Measurements from ENCODE around the gene GSKIP. TPM values are rescaled to one million over a fixed set of nuclear protein-coding genes. Genes with fewer than 3 reads are reported as not detected.
A peak's percentile ranks its signal among the peaks of the same experiment; 100 is the strongest.

The GSKIP gene
- total RNA-seq, 1 experiment from 2014 or later, result 48.9 TPM

DNA sequence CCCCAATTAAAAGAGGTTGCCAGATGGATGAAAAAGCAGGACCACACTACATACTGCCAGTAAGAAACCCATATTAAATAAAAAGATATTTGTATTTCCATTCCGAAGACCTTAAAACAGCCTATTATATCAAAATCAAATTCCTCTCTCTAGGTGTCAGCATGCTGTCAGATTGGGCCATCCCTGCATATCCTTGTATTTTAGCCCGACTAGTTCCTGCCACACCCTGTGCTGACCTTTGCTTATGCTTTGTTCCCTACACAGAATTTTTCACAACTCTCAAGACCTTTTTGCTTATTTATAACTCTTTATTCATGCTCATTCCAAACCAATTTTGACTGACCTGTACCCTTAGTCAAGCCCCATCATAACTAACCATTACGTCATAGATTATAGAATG lies 12.8 kb downstream of the GSKIP start:
- DNase-seq (ENCODE audit: low read depth), result no peak

DNA sequence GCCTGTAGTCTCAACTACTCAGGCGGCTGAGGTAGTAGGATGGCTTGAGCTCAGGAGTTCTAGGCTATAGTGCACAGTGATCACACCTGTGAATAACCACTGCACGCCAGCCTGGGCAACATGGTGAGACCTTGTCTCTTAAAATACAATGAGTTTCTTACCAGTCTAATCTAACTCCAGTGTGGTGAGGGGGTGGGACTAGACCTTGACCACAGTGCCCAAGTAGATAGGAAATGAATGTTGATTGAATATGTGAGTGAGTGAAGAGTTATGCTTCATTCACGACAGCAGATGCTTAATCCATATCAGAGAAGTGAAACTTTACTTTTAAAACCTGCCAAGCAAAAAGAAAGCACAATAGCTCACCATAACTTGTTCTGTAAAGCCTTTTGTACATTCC lies 17.4 kb downstream of the GSKIP start:
- DNase-seq (ENCODE audit: low read depth), result no peak

DNA sequence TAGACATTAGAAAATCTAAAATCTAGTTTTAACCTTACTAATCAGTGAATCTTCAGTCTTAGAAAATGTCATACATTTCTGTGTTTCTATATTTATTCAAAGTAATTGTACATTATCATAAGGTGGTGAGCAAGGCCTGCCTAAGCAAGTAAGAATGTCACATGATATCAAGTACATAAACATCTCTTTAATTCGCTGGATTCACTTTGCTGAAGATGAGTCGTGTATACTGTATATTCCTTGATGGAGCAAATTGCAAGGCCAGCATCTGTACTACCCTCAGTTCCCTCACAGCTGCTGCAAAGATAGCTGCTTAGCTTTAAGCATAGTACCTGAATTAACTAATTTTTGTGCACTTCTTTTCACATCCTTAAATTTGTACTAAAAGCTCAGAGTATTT lies 20.1 kb downstream of the GSKIP start:
- no peak for DNase-seq (ENCODE audit: low read depth)

DNA sequence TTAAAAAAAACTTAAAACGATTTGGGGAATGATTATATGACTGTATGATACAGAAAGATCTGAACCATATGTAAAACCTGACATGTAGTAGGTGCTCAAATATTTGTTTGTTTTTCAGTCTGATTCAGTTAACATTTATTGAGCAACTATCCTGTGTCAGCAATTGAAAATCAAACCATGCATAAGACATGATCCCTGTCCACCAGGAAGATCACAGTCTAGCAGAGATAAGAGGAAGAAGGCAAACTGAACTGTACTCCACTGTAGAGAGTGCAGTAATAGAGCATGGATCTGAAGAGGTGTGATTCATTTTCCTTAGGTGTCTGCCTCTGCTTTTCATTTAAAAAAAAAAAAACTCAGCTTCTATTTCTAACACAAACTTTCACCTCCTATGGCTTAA lies 20.7 kb downstream of the GSKIP start:
- DNase-seq (ENCODE audit: low read depth), result no peak

DNA sequence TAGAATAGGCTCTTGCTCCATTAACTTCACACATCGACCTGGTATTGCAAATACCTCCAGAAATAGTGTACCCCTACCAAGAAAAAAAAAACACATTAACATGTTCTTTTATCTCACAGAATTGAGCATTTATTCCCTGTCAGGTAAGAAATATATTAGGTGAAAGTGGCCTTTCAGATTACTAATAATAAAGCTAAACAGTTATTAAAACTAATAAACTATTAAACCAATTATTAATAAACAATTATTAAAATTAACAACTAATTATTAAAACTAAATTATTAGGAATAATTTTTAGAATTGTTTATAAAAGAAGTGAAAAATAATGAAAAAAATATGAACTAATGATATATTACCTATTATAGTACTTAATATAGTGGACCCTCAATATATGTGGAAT lies 21.4 kb downstream of the GSKIP start:
- DNase-seq (ENCODE audit: low read depth), result no peak

DNA sequence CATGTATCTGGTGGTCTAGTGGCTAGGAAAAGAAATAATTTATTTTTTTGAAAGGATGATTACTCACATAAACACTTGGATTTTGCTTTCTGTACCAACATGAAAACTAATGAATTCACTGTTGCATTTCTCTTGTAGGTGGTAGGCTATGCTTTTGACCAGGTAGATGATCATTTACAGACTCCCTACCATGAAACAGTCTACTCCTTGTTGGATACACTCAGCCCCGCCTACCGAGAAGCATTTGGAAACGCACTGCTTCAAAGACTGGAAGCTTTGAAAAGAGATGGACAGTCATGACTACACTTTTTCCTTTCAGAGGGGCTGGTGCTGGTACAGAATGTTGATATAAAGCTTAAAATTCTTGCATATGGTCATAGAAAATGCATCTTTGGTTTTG lies 22.1 kb downstream of the GSKIP start:
- no peak for DNase-seq (ENCODE audit: low read depth)

DNA sequence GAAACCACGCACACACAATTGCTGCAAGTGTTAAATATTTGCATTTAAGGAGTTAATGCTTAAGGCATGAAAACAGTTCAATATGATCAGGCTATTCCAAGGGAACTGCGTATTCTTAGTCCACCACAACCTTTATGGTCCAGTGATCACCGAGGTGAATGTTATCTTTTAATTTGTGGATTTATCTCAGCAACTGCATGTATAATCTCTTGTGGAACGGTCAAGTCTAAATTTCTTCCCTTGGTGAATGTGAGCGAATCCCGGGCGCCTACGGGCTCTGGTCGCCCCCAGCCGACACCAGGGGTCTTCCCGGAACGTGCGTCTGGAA lies 27.6 kb downstream of the GSKIP start:
- no peak for DNase-seq (ENCODE audit: low read depth)

DNA sequence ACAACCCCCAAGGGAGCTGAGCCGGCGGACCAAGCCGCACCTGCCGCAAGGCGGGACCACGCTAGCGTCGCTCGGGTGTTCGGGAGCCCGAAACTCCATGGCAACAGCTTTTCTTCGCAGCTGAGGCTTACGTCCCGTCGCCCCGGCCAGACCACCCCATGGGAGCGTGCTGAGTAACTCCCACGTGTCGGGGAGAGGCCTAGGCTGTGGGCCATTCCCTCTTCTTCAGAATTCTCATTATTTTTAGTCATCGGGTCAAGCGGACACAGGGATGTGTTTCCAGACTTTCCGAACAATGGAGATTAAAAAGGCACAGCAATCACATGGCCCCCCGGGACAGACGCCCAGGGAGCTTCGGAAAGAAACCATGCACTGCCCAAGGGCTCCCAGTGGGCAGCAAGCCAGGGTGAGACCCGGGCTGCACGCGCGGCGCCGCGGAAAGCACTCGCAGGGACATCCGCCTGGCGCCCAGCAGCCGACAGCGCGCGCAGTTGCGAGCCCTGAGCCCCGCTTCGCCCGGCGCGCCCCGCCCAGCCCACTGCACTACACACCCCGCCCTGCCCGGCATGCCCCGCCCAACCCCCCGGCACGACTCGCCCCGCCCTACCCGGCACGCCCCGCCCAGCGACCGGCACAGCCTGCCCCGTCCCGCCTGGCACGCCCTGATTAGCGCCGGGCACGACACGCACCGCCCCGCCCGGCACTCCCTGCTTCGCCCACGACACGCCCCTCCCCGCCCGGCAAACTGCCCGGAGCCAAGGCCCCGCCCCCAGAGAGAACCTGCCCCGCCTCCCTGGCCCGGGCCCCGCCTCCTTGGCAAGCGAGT lies 28.2 kb downstream of the GSKIP start:
- peak; percentile 89 for DNase-seq (ENCODE audit: low read depth)

DNA sequence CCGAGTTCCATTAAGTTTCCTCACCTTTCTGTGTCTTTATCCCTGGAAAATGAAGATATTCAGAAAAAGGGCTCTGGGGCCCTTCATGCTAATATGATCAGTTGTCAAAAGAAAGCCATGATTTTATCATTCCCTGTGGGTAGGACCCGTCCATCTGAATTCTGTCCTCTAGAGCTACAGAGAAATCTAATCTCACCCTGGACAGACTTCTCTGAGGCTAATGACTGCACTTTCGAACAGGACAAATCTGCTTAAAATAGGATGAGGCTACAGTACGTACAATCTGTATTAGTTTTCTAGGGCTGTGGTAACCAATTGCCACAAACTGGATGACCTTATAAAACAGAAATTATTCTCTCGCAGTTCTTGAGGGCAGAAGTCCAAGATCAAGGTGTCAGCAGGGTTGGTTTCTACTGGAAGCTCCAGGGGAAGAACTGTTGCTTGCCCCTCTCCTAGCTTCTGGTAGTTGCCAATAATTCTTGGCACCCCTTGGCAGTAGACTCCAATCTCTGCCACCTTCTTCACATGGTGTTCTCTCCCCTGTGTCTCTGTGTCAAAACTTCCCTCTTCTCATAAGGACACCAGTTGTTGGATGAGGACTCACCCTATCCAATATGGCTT lies 29.9 kb downstream of the GSKIP start:
- no peak for DNase-seq (ENCODE audit: low read depth)

DNA sequence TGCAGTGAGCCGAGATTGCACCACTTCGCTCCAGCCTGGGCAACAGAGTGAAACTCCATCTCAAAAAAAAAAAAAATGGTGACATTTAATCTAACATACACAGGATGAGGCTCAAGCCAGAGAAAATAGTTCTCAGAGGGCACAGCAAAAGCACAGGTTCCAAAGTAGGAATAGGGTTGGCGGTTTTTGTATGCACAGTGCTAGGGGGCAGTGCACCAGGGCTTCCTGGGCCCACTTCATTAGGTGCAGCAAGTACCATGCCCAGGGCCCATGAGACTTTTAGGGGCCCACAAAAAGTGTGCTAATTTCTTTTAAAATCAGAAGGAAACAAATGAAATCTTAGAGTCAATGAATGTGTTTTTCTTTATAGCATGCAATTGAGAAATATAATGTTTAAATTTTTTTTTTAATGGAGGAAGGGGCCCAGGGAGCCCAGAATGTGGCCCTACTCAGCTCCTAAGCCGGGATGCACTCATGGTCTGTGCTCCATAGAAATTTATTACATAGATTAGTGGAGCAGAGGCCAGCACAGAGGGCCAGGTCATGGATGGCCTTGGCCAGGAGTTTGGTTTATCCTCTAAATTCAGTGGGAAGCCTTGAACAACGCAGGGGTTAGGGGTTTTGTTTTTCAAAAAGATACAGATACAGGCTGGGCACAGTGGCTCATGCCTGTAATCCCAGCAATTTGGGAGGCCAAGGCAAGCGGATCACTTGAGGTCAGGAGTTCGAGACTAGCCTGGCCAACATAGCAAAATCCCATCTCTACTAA lies 30.9 kb downstream of the GSKIP start:
- no peak for DNase-seq (ENCODE audit: low read depth)

DNA sequence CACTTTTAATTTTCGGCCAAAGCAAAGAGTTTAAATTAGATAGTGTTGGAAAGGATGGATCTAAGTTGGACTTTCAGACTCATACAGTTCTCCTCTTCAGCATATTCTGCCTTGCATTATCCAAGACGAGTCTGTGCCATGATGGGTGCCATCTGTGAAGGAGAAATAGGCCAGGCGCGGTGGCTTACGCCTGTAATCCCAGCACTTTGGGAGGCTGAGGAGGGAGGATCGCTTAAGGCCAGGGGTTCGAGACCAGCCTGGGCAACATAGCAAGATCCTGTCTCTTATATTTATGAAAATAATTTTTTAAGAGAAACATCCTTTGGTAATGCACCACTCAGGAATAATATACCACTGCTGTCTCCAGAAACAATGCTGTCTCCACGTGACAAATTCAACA lies 35.1 kb downstream of the GSKIP start:
- DNase-seq (ENCODE audit: low read depth), result no peak

DNA sequence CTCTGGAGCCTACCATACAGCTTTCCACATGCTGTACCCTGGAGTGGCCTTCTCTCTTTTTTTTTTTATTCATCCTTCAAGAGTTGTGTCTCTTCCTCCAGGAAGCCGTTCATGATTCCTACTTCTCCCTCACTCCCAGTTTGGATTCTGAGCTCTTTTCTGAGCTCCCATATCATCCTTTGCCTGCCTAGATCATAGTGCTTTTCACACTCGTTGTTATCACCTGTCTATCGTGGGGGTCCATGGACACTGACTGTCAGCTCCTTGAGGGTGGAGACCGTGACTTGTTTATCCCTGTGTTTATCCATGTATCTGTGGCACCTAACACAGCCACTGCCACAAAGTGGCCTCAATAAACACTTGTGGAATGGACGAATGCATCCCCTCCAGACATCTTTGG lies 35.6 kb downstream of the GSKIP start:
- DNase-seq (ENCODE audit: low read depth), result no peak

DNA sequence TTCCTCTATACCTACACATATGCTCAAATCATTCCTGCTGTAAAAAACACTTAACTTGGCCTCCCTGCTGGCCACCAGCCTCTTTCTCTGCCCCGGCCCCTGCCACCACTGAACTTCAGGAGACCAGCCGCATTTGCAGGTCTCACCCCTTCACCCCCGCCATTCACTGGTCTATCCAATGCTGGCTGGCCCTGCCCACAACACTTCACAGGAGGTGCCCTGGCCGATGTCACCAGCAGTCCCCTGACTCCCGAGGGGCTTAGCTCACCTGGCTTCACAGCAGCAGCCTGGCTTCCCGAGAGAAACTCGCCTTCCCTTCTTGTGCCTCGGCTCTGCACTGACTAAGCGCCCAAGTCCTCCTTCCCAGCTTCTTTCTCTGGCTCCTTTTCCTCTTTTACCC lies 36.1 kb downstream of the GSKIP start:
- no peak for DNase-seq (ENCODE audit: low read depth)

DNA sequence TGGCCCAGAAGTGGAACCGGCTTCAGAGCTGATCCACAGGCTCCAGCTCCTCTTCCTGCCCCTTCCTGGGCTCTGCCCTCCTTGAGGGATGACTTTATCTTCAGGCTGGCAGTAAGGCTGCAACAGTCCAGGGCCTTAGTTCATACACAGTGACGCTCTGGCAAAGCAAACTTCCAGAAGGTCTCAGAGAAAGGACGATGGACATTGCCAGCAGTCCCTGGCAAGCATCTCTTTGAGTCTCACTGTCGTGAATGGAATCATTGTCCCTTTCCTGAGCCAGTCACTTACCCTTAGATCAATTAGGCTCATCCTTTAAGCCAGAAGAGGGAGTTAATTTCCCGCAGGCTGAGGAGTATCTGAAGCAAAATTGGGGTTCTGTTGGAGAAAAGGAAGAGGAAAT lies 37.2 kb downstream of the GSKIP start:
- no peak for DNase-seq (ENCODE audit: low read depth)

DNA sequence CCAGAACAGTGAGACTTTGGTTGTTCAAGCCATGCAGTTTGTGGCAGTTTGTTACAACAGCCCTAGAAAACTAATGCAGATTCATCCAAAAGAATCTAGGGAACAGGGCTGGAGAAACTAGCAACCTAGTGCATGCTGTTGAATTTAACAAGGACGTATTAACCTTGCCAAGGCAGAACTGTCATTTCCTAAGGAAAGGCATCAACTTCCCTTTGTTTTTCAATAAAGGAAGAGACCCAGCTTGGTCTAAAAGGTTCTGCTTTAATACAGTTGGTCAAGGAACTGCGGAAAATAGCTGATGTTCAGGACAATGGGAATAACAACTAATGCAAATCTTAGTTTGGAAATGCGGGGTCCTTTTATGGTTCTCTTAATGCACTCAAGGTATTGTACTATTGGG lies 40.1 kb downstream of the GSKIP start:
- no peak for DNase-seq (ENCODE audit: low read depth)

DNA sequence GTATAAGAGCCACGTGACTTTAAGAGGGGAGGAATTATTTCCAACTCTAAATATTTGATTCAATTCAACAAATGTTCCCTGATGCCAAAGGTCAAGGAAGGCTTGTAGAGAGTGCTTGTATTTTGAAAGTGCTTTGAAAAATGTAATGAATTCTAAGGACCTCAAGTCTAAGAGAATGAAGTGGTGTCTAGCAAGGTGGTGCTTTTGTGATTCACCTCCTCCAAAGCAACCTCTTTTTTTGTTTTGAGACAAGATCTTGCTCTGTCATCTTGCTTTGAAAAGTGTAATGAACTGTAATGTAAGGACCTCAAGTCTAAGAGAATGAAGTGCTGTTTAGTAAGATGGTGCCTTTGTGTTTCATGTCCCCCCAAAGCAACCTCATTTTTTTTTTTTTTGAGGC lies 42.4 kb downstream of the GSKIP start:
- DNase-seq (ENCODE audit: low read depth), result no peak

DNA sequence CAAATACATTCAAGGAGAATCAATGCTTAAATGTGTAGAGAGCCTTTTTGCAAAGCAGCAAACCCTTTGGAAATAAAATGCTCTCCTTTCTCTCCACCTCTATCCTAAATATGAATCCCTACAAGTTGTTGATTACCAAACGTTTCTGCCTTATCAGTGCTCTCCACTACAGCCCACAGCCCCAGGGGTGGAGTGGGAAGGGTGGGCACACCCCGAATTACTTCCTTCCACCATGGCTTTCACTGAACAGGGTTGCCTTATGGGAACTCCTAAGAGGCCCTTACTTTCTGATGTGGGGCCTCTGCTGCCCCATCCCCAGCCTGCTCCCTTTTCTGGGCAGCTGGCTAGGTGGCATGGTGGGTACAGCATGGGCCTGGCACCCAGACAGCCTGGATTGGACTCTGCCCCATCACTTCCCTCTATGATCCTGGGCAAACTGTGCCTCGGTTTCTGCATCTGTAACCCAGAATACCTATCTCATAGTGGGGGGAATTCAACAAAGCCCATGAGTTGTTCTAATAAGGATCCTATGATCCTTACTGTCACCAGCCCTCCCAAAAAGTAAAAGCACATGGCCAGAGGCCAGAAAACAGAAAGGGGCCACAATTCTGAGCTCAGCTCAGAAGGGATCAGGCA lies 44.7 kb downstream of the GSKIP start:
- no peak for DNase-seq (ENCODE audit: low read depth)

DNA sequence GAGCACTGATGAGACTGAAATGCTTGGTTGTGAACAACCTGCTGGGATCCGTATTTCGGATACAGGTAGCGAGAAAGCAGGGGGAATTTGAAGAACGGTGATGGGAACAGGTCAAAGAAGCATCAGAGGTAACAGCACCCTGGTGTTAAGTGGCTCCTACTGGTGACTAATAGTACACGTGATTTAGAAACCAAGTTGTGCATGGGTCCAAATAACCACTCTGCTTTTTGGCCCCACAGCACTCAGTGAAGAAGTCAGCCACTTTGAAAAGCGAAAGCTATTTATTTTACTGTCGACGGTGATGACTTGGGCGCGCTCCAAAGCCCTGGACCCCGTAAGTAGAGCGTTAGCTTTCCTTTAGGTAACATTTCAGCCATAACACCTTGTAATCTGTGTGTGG lies 45.3 kb downstream of the GSKIP start:
- DNase-seq (ENCODE audit: low read depth), result no peak

DNA sequence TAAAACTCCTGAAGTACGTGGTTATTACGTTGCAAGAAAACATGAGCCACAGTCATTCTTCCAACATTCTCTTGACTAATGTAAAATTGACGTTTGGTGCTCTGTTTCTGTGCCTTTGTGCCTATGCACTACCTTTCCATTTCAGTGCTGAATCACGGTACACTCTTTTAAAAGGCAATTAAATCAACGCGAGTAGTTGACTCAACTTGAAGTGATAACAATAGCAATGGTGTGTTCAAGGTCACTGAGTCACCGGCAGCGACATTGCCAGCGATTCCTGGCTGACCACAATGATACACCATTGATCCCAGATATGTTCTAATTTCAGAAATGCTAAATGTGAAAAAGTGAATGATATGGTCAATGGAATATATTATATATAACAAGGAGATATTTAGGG lies 46.4 kb downstream of the GSKIP start:
- peak; percentile 74 for DNase-seq (ENCODE audit: low read depth)

DNA sequence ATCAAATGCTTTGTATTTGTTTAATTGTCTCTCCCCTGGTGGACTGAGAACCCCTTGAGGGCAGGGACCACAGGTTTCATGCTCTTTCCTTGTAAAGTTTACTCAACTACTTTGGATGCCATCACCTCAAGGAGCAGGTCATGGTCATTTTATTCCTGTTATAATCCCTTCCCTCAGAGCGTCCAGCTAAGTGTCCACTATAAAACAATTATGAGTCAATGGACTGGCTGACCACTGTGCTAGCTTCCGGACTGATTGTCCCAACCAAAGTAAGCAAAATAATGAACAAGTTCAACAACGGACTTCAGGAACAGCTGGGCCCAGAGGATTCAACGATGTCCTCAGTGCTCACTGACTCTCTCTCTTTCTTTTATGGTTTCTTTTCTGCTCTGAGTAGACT lies 46.8 kb downstream of the GSKIP start:
- DNase-seq (ENCODE audit: low read depth), result peak; percentile 70

DNA sequence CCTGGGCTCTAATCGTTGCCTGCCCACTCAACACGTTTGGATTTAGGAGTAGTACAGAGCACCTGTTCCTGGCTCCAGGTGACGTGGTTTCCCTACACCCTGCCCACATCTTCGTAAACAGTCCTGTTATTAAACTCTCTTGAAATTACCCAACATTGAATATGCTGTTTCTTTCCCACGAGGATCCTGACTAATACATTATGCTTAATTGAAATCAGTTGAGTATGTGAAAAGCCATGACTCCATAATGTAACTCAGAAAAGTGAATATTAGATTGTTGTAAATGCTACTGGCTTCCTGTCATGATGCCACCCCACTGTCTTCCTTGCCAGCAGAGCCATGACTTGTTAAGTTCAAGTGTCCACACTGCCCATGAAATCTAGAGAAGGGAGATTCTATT lies 50.2 kb downstream of the GSKIP start:
- DNase-seq (ENCODE audit: low read depth), result no peak

DNA sequence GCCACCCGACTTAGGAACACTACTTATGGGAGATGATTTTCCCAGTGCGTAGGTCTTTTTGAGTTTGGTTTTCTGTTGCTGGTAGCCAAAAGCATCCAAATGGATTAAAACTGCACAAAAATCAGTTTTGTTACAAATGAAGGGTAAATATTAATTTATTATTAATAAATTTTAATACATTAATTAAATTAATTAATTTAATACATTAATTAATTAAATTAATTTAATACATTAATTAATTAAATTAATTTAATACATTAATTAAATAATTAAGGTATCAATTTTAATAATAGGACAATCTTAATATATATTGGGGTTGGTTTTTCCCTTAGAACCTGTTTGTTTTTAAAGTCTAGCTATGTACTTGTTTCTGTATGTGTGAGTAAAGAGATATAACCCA lies 52.2 kb downstream of the GSKIP start:
- DNase-seq (ENCODE audit: low read depth), result no peak

DNA sequence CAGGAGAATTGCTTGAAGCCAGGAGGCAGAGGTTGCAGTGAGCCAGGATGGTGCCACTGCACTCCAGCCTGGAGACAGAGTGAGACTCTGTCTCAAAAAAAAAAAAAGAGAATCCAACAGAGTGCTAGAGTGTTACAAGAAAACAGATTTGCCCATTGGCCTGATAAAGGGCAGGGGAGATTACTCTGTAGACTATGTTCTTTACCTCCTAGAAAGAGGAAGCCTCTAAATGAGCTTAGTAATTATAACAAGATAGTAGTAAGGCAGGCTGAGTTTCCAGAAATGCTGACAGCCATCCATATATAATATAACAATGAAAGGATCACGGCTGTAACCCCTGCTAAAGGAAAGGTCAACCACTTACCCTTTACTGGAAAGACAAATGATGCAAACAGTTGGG lies 53.0 kb downstream of the GSKIP start:
- DNase-seq (ENCODE audit: low read depth), result no peak
